HG02610 (cell line): ENCODE data around the gene ARMH3.

Source experiments
- ATAC-seq: cut with Tn5 transposase; IDR thresholded peaks from one replicate; pipeline ENCODE4 v1.9.1; 2021; ENCODE audit warnings: mild to moderate bottlenecking, moderate library complexity; ENCODE audit not compliant: unreplicated experiment

ARMH3 gene

GRCh38 chr10:101902032-101902819 is 153.7 kb downstream of the ARMH3 start:
- ATAC-seq: peak; percentile 25

DNA sequence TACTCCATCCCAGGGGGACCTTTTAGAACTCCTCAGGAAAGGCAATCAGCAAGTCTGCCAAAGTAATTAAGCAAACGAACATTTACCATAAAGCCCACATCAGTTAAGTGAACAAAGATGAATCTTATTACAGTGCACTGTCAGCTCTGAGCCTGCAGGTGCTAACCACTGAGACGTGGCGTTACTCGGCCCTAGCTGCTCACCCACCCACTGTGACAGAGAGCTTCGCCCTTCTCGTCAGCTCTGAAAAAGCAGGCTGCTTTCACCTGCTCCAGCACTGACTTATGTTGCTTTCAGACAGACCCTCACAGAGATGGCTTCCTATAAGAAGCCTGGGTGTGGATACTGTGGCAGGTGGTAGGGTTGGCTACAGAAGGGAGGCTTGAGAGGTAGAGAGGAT is 154.6 kb downstream of the ARMH3 start:
- ATAC-seq: peak; percentile 62

- no peak for ATAC-seq
These were observed 158.3 kb downstream of the ARMH3 start for GRCh38 chr10:101897633-101898032.

- no peak for ATAC-seq
These were observed 159.6 kb downstream of the ARMH3 start for GRCh38 chr10:101896225-101896877.

- ATAC-seq: no peak
These were observed 160.2 kb downstream of the ARMH3 start for GRCh38 chr10:101895781-101896180.

GRCh38 chr10:101894742-101895141 is 161.2 kb downstream of the ARMH3 start:
- ATAC-seq: no peak

GRCh38 chr10:101894266-101894665 is 161.7 kb downstream of the ARMH3 start:
- ATAC-seq: no peak

DNA sequence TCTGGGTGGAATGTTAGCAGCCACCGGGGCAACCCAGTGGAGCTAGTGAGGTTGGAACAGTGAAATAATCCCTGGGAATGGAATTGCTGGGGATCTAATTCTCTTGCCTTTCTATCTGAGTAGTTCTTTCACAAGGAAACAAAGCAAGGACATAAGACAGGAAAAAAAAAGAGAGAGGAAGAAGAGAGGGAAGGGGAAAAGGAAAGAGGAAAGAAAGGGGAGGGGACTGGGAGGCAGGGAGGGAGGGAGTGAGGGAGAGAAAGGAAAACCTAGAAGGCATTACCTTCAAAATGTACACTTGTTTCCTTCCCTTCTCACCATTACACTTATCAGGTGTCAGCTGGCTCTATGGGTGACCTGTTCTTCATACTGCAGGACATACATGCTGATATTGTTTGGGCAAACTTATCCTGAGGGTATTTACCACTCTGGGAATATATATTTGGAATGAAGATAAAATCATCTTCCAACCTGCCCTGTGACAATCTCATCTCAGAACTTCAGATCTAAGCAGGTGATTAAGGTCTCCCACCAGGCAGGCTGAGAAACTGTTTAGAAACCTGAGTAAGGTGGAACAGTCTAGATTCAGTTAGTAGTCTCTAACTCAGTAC is 162.4 kb downstream of the ARMH3 start:
- ATAC-seq: no peak

GRCh38 chr10:101892782-101893391 is 163.1 kb downstream of the ARMH3 start:
- ATAC-seq: no peak

DNA sequence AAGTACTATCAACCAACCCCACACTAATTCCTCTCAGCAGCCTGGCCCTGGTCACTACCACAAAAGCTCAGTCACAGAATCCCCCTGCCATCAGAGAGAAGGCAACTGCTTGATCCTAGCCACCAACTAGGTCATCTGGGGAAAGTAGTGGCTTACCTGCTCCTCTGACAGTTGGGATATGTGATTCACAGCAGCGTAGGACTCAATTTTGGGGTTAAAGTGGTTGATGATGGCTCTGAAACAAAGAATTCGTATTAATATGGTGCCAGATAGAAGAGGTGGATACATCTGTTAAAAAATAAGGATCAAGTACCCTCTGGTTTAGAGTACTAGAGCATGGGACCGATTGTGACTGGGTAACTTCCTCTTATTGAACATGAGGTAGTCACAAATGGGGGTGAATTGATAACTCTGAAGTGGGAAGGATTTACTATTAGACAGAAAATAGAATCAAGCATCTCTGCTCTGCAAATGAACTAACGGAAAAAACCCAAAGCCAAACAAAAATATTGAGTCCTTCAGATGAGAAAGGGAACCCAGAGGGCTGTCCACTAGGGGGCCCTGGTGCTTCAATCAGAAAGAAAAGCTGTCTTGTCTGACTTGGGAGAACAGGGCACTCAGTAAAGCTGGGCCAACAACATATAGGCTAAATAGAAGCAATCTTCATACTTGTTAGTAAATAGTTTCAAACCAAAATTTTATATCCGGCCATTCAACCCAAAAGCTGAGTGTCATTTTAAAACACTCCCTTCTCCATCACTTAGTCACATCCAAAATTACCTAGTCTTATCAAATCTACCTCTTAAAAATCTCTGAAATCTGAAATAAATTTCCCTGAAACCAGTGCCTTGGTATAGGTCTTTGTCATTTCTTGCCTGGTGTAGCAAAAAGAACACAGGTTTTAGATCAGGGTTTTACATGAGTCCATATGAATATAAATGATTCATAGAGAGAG is 166.4 kb downstream of the ARMH3 start:
- peak; percentile 56 for ATAC-seq

DNA sequence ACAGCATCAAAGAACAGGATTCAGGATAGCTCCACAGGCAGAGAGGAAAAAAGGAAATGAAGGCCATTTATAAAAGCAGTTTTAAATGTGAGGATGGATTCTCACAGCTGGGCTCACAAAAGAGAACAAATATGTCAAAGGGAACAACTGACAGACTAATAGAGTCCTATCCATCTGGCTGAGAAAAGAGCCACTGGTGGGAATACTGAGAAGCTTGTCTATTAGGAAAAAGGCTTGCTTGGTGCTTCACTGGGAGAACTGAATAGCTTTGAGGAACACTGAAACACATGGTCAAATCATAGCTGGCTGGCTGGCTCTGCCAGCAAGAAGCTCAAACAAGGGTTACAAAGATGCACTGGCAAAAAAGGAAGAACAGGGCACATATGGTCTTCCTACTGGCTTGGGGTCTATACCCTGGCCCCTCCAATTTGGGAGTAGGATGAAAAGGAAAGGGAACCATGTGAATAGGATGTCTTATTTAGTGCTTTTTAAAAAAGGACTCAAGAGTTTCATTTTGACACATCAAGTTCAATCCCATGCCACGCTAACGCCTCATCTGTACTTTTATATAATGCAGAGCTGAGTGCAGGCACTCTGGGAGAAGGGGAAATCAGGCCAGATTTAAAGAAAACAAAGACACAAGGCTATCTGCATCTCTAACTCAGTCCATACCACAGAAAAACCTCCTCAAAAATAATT is 167.6 kb downstream of the ARMH3 start:
- no peak for ATAC-seq

DNA sequence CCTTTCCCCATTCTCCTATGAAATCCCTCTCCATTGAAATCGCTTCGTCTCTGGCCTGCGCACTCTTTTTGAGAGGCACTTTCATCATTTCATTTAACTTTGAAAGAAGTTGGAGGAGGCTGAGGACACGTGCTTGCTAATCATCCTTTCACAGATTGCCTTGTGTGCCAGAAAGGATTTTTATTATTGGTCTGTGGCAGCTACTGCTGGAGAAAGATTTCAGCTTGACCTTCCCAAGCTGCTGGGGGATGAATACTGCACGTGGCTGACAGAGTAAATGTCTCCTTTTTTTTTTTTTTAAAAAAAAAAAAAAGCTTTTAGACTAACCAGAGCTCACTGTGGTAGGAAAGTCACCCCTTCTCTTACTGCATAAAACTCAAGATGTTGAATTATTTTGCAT is 168.2 kb downstream of the ARMH3 start:
- no peak for ATAC-seq

GRCh38 chr10:101886521-101887312 is 169.3 kb downstream of the ARMH3 start:
- no peak for ATAC-seq

GRCh38 chr10:101881036-101881774 is 174.8 kb downstream of the ARMH3 start:
- ATAC-seq: no peak

- no peak for ATAC-seq
These were observed 175.8 kb downstream of the ARMH3 start for GRCh38 chr10:101880232-101880573.

DNA sequence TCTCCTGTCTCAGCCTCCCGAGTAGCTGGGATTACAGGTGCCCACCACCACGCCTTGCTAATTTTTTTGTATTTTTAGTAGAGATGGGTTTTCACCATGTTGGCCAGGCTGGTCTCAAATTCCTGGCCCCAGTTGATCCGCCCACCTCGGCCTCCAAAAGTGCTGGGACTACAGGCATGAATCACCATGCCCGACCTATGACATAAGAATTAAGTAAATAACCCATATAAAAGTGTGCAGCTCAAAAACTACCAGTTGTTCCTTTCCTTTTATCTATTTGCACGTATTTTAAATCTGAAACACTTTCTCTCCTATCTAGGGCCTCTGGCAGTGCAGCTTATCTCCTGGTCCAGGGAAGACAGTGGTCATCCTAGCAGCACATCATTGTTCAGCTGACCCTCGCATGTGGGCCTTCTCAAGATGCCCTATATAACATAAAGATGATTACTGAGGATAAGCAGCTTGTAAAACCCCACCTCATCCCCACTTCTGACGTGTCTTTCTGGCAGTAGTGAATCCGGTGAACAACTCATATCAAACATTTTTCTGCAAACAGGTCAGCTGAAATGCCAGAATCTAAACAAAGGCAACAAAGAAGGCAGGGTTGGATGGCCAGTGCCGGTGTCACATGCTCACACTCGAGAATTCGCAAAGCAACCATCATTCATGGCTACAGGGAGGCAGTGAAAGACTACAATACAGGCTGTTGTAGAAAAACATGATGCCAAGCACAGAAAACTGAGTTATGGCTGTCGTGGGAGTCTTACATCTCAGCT is 176.3 kb downstream of the ARMH3 start:
- no peak for ATAC-seq

DNA sequence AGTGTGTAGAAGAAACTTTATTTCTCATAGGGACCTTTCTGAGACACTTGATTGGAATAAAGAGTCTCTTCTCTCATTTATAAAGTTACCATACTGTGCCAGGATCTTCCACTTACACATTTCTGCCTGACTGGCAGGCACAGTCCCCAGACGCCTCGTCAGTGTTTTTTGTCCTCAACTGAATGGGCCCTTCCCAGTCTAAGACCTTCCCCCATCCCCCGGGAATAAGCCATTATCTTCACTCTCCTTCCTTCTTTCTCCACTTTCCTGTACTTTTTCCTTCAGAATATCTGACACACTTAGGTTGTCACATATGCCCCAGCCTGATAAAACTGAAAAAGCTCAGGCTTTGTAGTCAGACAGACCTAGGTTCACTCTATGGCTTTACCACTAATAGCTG is 177.1 kb downstream of the ARMH3 start:
- ATAC-seq: no peak
